ENCODE data around the gene UBR3. TPM values are rescaled to one million over a fixed set of nuclear protein-coding genes. Genes with fewer than 3 reads are reported as not detected.

Gene UBR3
- 8.4 to 13.4 TPM (median 10.6 TPM) in 5 replicates for total RNA-seq (2022; extraction: Qiagen RNA extraction)

DNA sequence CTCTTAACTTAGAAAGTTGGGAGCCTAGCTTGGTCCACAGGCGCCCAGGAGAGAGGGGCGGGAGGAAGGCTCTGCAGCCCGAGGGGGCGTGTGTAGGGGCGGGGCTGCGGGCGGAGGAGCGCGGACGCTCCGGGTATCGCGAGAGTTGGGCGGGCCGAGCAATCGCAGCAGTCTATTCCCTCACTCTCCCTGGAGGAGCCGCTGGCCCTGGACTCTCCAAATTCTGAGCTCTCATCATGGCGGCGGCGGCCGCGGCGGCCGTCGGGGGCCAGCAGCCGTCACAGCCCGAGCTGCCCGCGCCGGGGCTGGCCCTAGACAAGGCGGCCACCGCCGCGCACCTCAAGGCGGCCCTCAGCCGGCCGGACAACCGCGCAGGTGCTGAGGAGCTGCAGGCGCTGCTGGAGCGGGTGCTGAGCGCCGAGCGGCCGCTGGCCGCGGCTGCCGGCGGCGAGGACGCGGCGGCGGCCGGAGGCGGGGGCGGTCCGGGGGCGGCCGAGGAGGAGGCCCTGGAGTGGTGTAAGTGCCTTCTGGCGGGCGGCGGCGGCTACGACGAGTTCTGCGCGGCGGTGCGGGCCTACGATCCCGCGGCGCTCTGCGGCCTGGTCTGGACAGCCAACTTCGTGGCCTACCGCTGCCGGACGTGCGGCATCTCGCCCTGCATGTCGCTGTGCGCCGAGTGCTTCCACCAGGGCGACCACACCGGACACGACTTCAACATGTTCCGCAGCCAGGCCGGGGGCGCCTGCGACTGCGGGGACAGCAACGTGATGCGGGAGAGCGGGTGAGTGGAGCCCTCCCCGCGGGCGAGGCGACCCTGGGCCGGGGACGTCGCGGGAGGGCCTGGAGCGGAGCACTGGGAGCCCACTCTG, at the start of gene UBR3:
UBR3 (plus strand) TSS at position 183 of the 869 bp plus-strand sequence; CDS start at position 237, 54 bp downstream.

DNA sequence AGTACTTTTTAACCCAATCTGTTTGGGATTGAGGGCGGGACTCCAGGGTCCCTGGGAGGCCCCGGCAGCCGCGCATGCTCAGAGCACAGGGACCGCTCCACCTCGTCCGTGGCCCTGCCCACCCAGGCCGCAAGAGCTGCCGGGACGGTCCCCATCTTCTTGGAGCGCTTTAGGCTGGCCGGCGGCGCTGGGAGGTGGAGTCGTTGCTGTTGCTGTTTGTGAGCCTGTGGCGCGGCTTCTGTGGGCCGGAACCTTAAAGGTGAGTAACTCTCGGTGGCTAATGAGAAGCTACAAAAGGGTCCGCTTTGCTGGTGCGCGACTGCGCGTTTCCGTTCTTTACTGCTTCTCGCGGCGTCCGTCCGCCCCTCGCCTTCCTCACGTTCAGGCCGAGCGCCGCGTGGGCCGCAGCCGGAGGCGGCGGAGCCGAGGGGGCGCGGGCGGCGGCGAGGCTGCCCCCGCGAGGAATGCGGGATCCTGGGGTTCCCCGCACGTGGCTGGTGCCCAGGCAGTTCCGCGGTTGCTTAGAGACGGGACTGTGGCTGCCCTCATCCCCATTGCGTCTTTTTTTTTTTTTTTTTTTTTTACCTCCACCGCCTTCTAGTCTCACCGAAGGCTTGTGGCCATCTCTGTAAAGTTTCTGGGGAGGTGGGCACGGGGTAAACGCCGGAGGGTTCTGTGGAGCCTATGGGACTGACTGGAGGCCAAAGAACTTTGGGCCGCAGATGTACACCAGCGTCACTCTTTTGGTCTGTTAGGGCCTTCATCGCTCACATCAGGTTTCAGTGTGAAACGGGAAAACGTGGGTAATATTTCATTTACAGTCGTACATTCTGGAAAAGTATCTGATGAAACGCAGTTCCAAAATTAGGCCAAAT, 28.3 kb upstream of the UBR3 start, which contains the start of gene SSB:
SSB (plus strand) TSS at position 154 of the 875 bp plus-strand sequence. CDS start 2,090 bp downstream, outside the sequence.

DNA sequence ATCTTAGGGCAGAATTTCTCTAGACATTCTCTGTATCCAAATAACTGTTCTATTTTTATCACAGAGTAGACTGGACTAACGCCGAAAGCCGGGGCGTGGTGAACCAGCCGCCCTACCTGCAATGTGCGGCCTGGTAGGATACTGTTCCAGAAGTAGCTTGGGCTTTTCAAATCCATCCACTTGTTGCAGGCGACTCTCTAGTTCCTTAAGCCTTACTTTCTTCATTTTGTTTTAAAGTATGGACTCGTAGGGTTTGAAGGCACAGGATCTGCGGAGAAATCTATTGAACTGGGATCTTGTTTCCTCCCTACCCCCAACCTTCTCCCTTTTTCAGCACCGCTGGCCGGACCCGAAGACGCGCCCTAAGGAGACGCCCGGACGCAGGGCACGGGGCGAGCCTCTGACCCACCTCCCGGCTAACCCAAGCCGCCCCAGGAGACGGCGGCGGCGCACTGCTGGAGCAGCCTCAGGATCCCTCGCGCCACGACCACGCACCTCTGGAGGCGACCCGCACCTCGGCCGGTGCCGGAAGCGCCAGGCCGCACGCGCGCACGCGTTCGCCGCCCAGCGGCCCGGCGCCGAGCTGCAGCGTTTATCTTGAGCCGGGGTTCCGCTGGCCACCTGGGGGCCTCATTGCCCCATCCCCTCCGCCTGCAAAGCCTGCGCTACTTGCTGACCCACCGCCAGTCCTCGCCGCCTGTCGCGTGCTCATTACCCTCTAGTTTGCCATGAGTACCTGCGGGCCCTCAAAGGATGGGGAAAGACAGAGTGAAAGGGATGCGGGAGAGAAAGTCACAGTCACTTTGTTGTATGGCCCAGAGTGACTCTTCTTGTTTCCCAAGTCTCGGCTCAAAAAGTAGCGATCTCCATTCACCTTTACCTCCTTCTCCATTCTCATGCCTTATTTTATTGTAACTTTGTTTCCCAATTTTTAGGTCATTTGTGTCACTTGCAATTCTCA, 2.6 kb upstream of the UBR3 start, which contains the start of gene METTL5:
METTL5 (minus strand) TSS at position 533 of the 961 bp plus-strand sequence; CDS start at position 225, 308 bp downstream.

Other genes with a start within 250 kb of the UBR3 start
- 34.4 to 48.4 TPM (median 44.7 TPM) in 5 replicates for gene PPIG, start 243.1 kb upstream of the UBR3 start, total RNA-seq (2022; extraction: Qiagen RNA extraction)
- gene CFAP210, start 133.0 kb upstream of the UBR3 start, total RNA-seq (2022; extraction: Qiagen RNA extraction) = 0.22 to 0.77 TPM (median 0.40 TPM) in 5 replicates
- gene PHOSPHO2, start 133.0 kb upstream of the UBR3 start, total RNA-seq (2022; extraction: Qiagen RNA extraction) = 1.7 to 3.8 TPM (median 2.6 TPM) in 5 replicates
- 6.6 to 10.0 TPM (median 8.2 TPM) in 5 replicates for gene KLHL23, start 93.6 kb upstream of the UBR3 start, total RNA-seq (2022; extraction: Qiagen RNA extraction)
- gene SSB, start 28.6 kb upstream of the UBR3 start, total RNA-seq (2022; extraction: Qiagen RNA extraction) = 138 to 174 TPM (median 143 TPM) in 5 replicates
- 76.3 to 105 TPM (median 86.9 TPM) in 5 replicates for gene METTL5, start 2.5 kb upstream of the UBR3 start, total RNA-seq (2022; extraction: Qiagen RNA extraction)